ENCODE measurements around the gene MFSD1.

MFSD1 gene

GRCh38 chr3:158864492-158864891 lies 62.6 kb downstream of the MFSD1 start:
- no peak for TF ChIP-seq CTCF (IDR thresholded peaks at IDR 0.05; ENCODE audit: borderline replicate concordance, insufficient read depth, low read depth, low read length)

GRCh38 chr3:158875700-158876099 lies 73.8 kb downstream of the MFSD1 start:
- TF ChIP-seq CTCF (IDR thresholded peaks at IDR 0.05; ENCODE audit: borderline replicate concordance, insufficient read depth, low read depth, low read length), result no peak

More at GRCh38 chr3:158864492-158864891, 62.6 kb downstream of the MFSD1 start:
- H3K4me3 ChIP-seq (ENCODE audit: low read depth, low read length), result no peak overlapping the region

More at GRCh38 chr3:158875700-158876099, 73.8 kb downstream of the MFSD1 start:
- H3K4me3 ChIP-seq (ENCODE audit: low read depth, low read length), result no peak overlapping the region

All from GM12875 (cell line).